Testis (tissue), 2 donors: Measurements from ENCODE around the gene PCDHB12.
"Not testable (repeated sequence)": the region's sequence is repeated elsewhere in the genome, so short reads cannot be mapped to it uniquely, and the experiment has no call there.

Experiments
- CTCF ChIP-seq, 3 experiments: fragments of 450-650 bp in 2 of 3; fragments of 200-600 bp in 1 of 3; sonication (generic) in 1 of 3; IDR thresholded peaks; one replicate each; pipeline ENCODE4 v1.5.1; 2016 to 2019; ENCODE audit warnings: antibody characterized with exemption in 3 of 3, mild to moderate bottlenecking in 2 of 3, moderate library complexity in 1 of 3
- POLR2A ChIP-seq: fragments of 450-650 bp; IDR thresholded peaks from one replicate; pipeline ENCODE4 v1.6.1; 2017; ENCODE audit warnings: antibody characterized with exemption, mild to moderate bottlenecking, moderate library complexity

GRCh38 chr5:141179876-141180275, 28.6 kb upstream of the PCDHB12 start:
- TF ChIP-seq POLR2A; CTCF (IDR thresholded peaks at IDR 0.05): not testable (repeated sequence)
